GM12873 (cell line): ENCODE measurements around the gene CAND1.

Source experiments
- TF ChIP-seq, protein P1 (sequence below): IDR thresholded peaks from 2 replicates; pipeline ENCODE4 v1.5.1; 2012; ENCODE audit warnings: low read depth, mild to moderate bottlenecking, moderate library complexity, low read length, control low read depth; ENCODE audit not compliant: insufficient read depth; ENCODE audit errors: missing control alignments

CAND1 gene

GRCh38 chr12:67268896-67269632, at the start of gene CAND1:
Gene CAND1 (plus strand): TSS chr12:67269358. CDS start chr12:67269718, 360 bp downstream.
- TF ChIP-seq, protein P1, sequence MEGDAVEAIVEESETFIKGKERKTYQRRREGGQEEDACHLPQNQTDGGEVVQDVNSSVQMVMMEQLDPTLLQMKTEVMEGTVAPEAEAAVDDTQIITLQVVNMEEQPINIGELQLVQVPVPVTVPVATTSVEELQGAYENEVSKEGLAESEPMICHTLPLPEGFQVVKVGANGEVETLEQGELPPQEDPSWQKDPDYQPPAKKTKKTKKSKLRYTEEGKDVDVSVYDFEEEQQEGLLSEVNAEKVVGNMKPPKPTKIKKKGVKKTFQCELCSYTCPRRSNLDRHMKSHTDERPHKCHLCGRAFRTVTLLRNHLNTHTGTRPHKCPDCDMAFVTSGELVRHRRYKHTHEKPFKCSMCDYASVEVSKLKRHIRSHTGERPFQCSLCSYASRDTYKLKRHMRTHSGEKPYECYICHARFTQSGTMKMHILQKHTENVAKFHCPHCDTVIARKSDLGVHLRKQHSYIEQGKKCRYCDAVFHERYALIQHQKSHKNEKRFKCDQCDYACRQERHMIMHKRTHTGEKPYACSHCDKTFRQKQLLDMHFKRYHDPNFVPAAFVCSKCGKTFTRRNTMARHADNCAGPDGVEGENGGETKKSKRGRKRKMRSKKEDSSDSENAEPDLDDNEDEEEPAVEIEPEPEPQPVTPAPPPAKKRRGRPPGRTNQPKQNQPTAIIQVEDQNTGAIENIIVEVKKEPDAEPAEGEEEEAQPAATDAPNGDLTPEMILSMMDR = no peak

DNA sequence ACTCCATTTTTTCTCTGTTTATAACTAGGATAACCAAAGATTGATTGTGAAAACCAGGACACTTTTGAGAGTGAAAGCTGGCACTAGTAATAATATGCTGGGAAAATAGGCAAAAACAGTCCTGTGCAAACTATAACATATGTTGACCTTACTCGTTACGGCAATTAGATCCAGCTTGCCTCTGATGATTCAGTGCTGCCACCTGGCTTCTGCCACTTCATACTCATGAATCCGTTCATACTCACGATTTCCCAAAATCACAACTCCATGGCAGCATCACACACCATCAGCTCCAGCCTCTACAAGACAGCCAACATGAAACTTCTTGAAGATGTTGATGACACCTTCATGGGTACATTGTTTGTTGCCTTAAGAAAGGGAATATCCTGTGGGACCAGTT, 49.1 kb upstream of the CAND1 start:
- TF ChIP-seq, protein P1 = no peak

DNA sequence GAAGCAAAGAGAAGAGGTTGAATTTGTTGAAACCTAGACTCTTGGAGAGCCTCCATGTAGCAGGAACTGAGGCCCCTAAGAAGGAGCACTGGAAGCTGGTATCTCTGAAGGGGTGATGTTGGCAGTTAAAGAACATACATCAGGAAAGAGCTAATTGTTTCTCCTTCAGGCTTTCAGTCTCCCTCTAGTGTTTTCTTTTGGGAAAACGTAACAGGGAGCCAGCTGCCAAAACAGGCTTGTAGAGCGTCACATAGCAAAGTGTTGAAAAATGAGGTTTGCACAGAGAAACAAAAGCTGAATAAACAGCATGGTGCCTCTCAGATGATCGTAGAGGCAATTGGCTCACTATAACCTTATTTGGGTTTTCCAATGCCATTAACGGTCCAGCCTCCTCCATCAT, 46.9 kb upstream of the CAND1 start:
- TF ChIP-seq, protein P1 = no peak

DNA sequence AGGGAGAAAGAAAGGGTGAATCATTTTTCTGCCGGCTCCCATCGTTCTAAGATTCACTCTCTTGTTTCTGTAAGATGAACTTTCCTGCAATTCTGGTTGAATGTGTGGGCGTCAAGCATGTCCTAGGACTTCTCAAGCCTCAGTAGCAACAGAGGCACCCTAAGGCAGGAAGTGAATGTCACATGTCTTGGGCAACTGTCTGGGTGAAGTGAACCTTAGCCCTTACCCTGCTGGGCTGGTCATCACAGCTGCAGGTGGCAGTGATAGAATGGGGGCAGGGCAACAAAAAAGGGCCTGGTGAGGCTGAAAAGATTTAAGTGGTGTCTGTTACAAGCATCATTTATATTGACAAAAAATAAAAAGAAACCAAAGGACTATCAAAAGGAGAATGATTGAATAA, 45.9 kb upstream of the CAND1 start:
- TF ChIP-seq, protein P1 = no peak

- TF ChIP-seq, protein P1 = no peak
These were observed 31.9 kb upstream of the CAND1 start for GRCh38 chr12:67237231-67237630.

DNA sequence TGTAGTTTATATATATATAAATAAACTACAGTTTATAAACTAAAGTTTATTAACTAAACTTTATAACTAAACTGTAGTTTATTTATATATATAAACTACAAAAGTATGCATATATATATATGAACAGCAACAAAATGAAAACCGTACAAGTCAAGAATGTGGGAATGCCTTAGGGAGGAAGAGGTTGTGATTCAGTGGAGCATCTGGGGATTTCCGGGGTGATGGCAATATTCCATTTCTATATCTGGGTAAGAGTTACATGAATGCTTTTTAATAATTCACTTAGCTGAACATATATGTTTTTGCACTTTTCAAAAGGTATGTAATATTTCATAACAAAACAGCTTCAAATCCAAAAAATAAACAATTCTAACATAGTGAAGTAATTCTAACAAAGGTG, 30.1 kb upstream of the CAND1 start:
- TF ChIP-seq, protein P1 = no peak

- TF ChIP-seq, protein P1 = no peak
These were observed 27.7 kb upstream of the CAND1 start for GRCh38 chr12:67241482-67241881.
